Body of pancreas (tissue), 4 donors: Measurements from ENCODE around the gene AGAP3.

Experiments
- CTCF ChIP-seq, 7 experiments: fragments of 450-650 bp in 4 of 7; fragments of 200-600 bp in 3 of 7; sonication (generic) in 3 of 7; IDR thresholded peaks; one replicate each; pipeline ENCODE4 v1.5.1; 2016 to 2019; ENCODE audit warnings: antibody characterized with exemption in 7 of 7
- POLR2A ChIP-seq, 3 donors: fragments of 450-650 bp; IDR thresholded peaks; one replicate each; pipeline ENCODE4 v1.6.1; 2016; ENCODE audit warnings: antibody characterized with exemption in 3 of 3, mild to moderate bottlenecking in 2 of 3

- TF ChIP-seq CTCF (IDR thresholded peaks at IDR 0.05) (no peak), POLR2A (IDR thresholded peaks at IDR 0.05) (no peak)
These were observed 10.3 kb upstream of the AGAP3 start for GRCh38 chr7:151075978-151076426.
